MCF 10A (cell line): Measurements from ENCODE around the gene PRSS16. TPM values are rescaled to one million over a fixed set of nuclear protein-coding genes. Genes with fewer than 3 reads are reported as not detected.
"Not testable (repeated sequence)": the region's sequence is repeated elsewhere in the genome, so short reads cannot be mapped to it uniquely, and the experiment has no call there.

Source experiments
- BruUV-seq: library from RNA; stranded (reverse); fragments of 400-500 nt; replicated peaks from 2 replicates; lab custom pipeline; 2021; lab: Mats Ljungman, UMichigan
- CTCF ChIA-PET: fragments of 300-600 bp; sonication (Branson Sonifier 250); formaldehyde crosslinking; extraction: SDS; loops from one replicate; lab custom pipeline; 2021; ENCODE audit warnings: antibody characterized with exemption, inconsistent platforms; lab: Yijun Ruan, JAX
- POLR2A ChIA-PET: fragments of 300-600, 350-650 bp; sonication (Branson Sonifier 250); formaldehyde crosslinking; extraction: SDS; loops from one replicate; lab custom pipeline; 2020; ENCODE audit warnings: antibody characterized with exemption, inconsistent platforms; lab: Yijun Ruan, JAX
- DNase-seq: peaks from one replicate; pipeline ENCODE4 v3.0.0-alpha.2; 2018; ENCODE audit not compliant: unreplicated experiment
- H3K27ac Mint-ChIP-seq: one replicate; pipeline ENCODE4 v1.8.0; 2022; ENCODE audit warnings: mild to moderate bottlenecking, low read depth, mixed read lengths; ENCODE audit not compliant: unreplicated experiment
- H3K27me3 Mint-ChIP-seq: one replicate; pipeline ENCODE4 v1.8.0; 2022; ENCODE audit warnings: mixed read lengths; ENCODE audit not compliant: insufficient read depth, unreplicated experiment
- H3K36me3 Mint-ChIP-seq: one replicate; pipeline ENCODE4 v1.8.0; 2022; ENCODE audit warnings: mild to moderate bottlenecking, moderate library complexity, mixed read lengths; ENCODE audit not compliant: insufficient read depth, unreplicated experiment
- H3K4me1 Mint-ChIP-seq: one replicate; pipeline ENCODE4 v1.8.0; 2022; ENCODE audit warnings: mixed read lengths; ENCODE audit not compliant: insufficient read depth, unreplicated experiment
- H3K4me3 Mint-ChIP-seq: one replicate; pipeline ENCODE4 v1.8.0; 2022; ENCODE audit warnings: mild to moderate bottlenecking, moderate library complexity, mixed read lengths; ENCODE audit not compliant: unreplicated experiment
- H3K9me3 Mint-ChIP-seq: one replicate; pipeline ENCODE4 v1.8.0; 2022; ENCODE audit warnings: mixed read lengths; ENCODE audit not compliant: unreplicated experiment
- intact Hi-C: fragments of 100-400 bp; cut with micrococcal nuclease; formaldehyde crosslinking; loops from 2 replicates; pipeline ENCODE4 v1.14.1; 2022
- total RNA-seq: library from RNA; stranded (reverse); gene quantifications from 2 replicates; pipeline ENCODE4 v1.2.3, GENCODE V29; 2022
- TF ChIP-seq, protein P1 (sequence below): fragments of 200-600 bp; IDR thresholded peaks from one replicate; pipeline ENCODE4 v1.8.0; 2022; ENCODE audit warnings: antibody characterized with exemption, mild to moderate bottlenecking; ENCODE audit not compliant: unreplicated experiment

PRSS16 gene
- total RNA-seq, 1 experiment from 2014 or later, result 22.8 TPM

GRCh38 chr6:27213544-27214125 is 33.9 kb upstream of the PRSS16 start:
- ChIA-PET CTCF (no interaction called here), POLR2A (interaction anchor here (0.6 to 1.4 kb wide), 5 partner anchors 11 to 587 kb away, joined by 3 to 5 read pairs (median 3); no protein-coding TSS in a partner anchor)

GRCh38 chr6:27214126-27214601 is 33.3 kb upstream of the PRSS16 start:
- no peaks in the 10 kb centered on the region for H3K9me3 Mint-ChIP-seq
- CTCF ChIA-PET, result interaction anchor here (1.1 kb wide), 1 partner anchor 26 kb away, joined by 3 read pairs; no protein-coding TSS in a partner anchor
- BruUV-seq, result no TSS peak
- H3K4me3 Mint-ChIP-seq, result peak overlapping the region; percentile 88
- H3K27me3 Mint-ChIP-seq, result no peaks in the 10 kb centered on the region
- POLR2A ChIA-PET, result interaction anchor here (0.7 to 1.4 kb wide), 6 partner anchors 20 to 82 kb away, joined by 3 to 6 read pairs (median 4); no protein-coding TSS in a partner anchor
- H3K27ac Mint-ChIP-seq, result no peak overlapping the region
- peaks cover 7% of the 10 kb centered on the region for H3K36me3 Mint-ChIP-seq
- no peak for DNase-seq
- H3K4me1 Mint-ChIP-seq, result no peaks in the 10 kb centered on the region
- intact Hi-C loops, result loop anchor here (2.0 to 10.0 kb wide), 4 partner anchors 17 to 541 kb away; no protein-coding TSS in a partner anchor
- TF ChIP-seq, protein P1, sequence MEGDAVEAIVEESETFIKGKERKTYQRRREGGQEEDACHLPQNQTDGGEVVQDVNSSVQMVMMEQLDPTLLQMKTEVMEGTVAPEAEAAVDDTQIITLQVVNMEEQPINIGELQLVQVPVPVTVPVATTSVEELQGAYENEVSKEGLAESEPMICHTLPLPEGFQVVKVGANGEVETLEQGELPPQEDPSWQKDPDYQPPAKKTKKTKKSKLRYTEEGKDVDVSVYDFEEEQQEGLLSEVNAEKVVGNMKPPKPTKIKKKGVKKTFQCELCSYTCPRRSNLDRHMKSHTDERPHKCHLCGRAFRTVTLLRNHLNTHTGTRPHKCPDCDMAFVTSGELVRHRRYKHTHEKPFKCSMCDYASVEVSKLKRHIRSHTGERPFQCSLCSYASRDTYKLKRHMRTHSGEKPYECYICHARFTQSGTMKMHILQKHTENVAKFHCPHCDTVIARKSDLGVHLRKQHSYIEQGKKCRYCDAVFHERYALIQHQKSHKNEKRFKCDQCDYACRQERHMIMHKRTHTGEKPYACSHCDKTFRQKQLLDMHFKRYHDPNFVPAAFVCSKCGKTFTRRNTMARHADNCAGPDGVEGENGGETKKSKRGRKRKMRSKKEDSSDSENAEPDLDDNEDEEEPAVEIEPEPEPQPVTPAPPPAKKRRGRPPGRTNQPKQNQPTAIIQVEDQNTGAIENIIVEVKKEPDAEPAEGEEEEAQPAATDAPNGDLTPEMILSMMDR, result no peak

More at GRCh38 chr6:27213544-27214125, 33.9 kb upstream of the PRSS16 start:
- Mint-ChIP-seq H3K4me3 (peak overlapping the region; percentile 88), H3K27me3 (no peaks in the 10 kb centered on the region), H3K9me3 (no peaks in the 10 kb centered on the region), H3K4me1 (no peaks in the 10 kb centered on the region), H3K27ac (no peak overlapping the region), H3K36me3 (peaks cover 7% of the 10 kb centered on the region)
- intact Hi-C loops, result loop anchor here (1.0 to 10.0 kb wide), 5 partner anchors 17 to 541 kb away; no protein-coding TSS in a partner anchor
- BruUV-seq, result no TSS peak
- DNase-seq, result peak; percentile 68
- TF ChIP-seq, protein P1, result no peak

- Mint-ChIP-seq H3K4me3 (no peak overlapping the region), H3K36me3 (peaks cover 7% of the 10 kb centered on the region), H3K4me1 (no peaks in the 10 kb centered on the region), H3K27me3 (no peaks in the 10 kb centered on the region), H3K27ac (no peak overlapping the region), H3K9me3 (no peaks in the 10 kb centered on the region)
- TF ChIP-seq, protein P1, result no peak
- no peak for DNase-seq
- CTCF ChIA-PET, result interaction anchor here (0.5 kb wide), 1 partner anchor 17 kb away, joined by 3 read pairs; no protein-coding TSS in a partner anchor
- intact Hi-C loops, result loop anchor here (10.0 kb wide), 1 partner anchor 538 kb away; no protein-coding TSS in a partner anchor
- no TSS peak for BruUV-seq
- POLR2A ChIA-PET, result no interaction called here
Observed at GRCh38 chr6:27216874-27217273, 30.6 kb upstream of the PRSS16 start.

DNA sequence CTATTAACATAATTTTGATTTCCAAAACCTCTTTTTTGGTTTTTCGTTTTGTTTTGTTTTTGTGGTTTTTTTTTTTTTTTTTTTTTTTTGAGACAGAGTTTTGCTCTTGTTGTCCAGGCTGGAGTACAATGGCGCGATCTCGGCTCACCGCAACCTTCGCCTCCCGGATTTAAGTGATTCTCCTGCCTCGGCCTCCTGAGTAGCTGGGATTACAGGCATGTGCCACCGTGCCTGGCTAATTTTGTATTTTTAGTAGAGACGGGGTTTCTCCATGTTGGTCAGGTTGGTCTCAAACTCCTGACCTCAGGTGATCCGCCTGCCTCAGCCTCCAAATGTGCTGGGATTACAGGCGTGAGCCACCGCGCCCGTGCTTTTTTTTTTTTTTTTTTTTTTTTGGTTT is 24.5 kb upstream of the PRSS16 start:
- DNase-seq, intact Hi-C loops, H3K36me3 Mint-ChIP-seq, H3K4me3 Mint-ChIP-seq, BruUV-seq, H3K4me1 Mint-ChIP-seq, H3K9me3 Mint-ChIP-seq, H3K27ac Mint-ChIP-seq, H3K27me3 Mint-ChIP-seq, POLR2A ChIA-PET: not testable (repeated sequence)
- CTCF ChIA-PET, result interaction anchor here (0.6 kb wide), 1 partner anchor 214 kb away, joined by 3 read pairs; no protein-coding TSS in a partner anchor
